ENCODE results near the gene TCHHL1. TPM values are rescaled to one million over a fixed set of nuclear protein-coding genes. Genes with fewer than 3 reads are reported as not detected.
A peak's percentile ranks its signal among the peaks of the same experiment; 100 is the strongest.

TCHHL1 gene
- total and polyA plus RNA-seq, 2 of the 13 experiments (the other 11 are each of a cell fraction or from before 2014, with no cell fraction given), result not detected

DNA sequence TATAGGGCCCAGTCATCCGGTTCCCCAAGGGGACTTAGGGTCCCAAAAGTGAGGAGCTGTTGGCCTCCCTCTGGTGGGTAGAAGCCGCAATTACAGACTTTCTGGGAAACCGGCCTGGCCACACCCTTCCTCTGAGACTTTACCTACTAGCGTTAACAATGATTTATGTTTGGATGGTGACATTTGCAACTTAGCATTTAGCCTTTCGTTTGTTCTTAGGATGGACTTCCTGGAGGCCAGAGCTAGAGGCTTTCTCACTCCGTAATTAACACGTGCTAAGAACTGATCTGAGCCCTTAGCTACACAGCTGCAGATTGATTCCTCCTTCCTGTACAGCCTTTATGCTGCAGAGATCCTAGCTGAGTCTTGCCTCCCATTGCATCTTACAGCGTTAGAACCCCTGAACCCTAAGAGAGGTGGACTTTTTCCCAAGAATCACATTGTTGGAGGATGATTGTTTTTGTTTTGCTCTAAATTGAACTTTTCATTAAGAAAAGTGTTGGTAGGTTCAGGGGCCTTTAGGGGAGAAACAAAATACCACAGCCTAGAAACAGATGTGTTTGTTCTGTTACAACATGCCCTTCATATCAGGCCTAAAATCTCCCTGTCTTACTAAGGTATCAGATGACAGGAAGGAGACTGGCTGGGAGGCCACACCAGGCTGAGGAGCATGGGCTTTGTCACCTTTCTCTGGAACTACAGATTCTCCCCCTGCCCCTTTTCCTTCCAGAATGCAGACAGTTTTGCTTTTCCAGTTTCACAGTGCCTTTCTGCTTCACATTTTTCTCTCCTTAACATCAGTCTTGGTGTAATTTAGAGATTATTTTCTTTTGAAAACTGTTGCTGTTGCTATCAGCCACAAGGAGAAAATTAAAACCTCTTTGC is 54.0 kb downstream of the TCHHL1 start (continued):
- TF ChIP-seq, protein P1, sequence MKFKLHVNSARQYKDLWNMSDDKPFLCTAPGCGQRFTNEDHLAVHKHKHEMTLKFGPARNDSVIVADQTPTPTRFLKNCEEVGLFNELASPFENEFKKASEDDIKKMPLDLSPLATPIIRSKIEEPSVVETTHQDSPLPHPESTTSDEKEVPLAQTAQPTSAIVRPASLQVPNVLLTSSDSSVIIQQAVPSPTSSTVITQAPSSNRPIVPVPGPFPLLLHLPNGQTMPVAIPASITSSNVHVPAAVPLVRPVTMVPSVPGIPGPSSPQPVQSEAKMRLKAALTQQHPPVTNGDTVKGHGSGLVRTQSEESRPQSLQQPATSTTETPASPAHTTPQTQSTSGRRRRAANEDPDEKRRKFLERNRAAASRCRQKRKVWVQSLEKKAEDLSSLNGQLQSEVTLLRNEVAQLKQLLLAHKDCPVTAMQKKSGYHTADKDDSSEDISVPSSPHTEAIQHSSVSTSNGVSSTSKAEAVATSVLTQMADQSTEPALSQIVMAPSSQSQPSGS (CRISPR knock-in tag; IDR thresholded peaks at IDR 0.05), result no peak
- TF ChIP-seq GABPA (IDR thresholded peaks at IDR 0.05; ENCODE audit: low read depth, low read length) (no peak), GABPA (CRISPR knock-in tag; IDR thresholded peaks at IDR 0.05; ENCODE audit: low read depth) (peak; percentile 14; the same call in 1 of the 2 replicates), MAFG (CRISPR knock-in tag; IDR thresholded peaks at IDR 0.05) (no peak), SIX1 (CRISPR knock-in tag; IDR thresholded peaks at IDR 0.05; ENCODE audit: borderline replicate concordance) (peak; percentile 88; the same call in 1 of the 2 replicates), KLF12 (CRISPR knock-in tag; IDR thresholded peaks at IDR 0.05; ENCODE audit: borderline replicate concordance) (0 out of 2 replicates have a peak, but pooled peaks have one; percentile 41), ZNF674 (CRISPR knock-in tag; IDR thresholded peaks at IDR 0.05; ENCODE audit: low read depth) (no peak), ZNF547 (CRISPR knock-in tag; IDR thresholded peaks at IDR 0.05) (no peak), SALL2 (CRISPR knock-in tag; IDR thresholded peaks at IDR 0.05) (no peak), ETV5 (CRISPR knock-in tag; IDR thresholded peaks at IDR 0.05; ENCODE audit: borderline replicate concordance) (peak; percentile 19; the same call in 1 of the 2 replicates), IRF2 (CRISPR knock-in tag; IDR thresholded peaks at IDR 0.05) (no peak), ZNF12 (CRISPR knock-in tag; IDR thresholded peaks at IDR 0.05) (0 out of 2 replicates have a peak, but pooled peaks have one; percentile 13), KAT8 (CRISPR knock-in tag; IDR thresholded peaks at IDR 0.05) (peak; percentile 18; the same call in 1 of the 2 replicates), SOX5 (CRISPR knock-in tag; IDR thresholded peaks at IDR 0.05; ENCODE audit: borderline replicate concordance) (peak; percentile 18; the same call in 1 of the 2 replicates), ZNF775 (CRISPR knock-in tag; IDR thresholded peaks at IDR 0.05; ENCODE audit: borderline replicate concordance) (no peak), XRCC5 (optimal IDR thresholded peaks at IDR 0.05; ENCODE audit: low read length) (peak; percentile 46), ZNF550 (CRISPR knock-in tag; IDR thresholded peaks at IDR 0.05; ENCODE audit: borderline replicate concordance) (no peak), ZNF124 (CRISPR knock-in tag; IDR thresholded peaks at IDR 0.05) (no peak), SAP130 (CRISPR knock-in tag; IDR thresholded peaks at IDR 0.05; ENCODE audit: low read depth) (peak; percentile 36), ZNF383 (CRISPR knock-in tag; IDR thresholded peaks at IDR 0.05; ENCODE audit: borderline replicate concordance) (no peak), HOXA9 (CRISPR knock-in tag; IDR thresholded peaks at IDR 0.05; ENCODE audit: borderline replicate concordance) (no peak), SAFB2 (CRISPR knock-in tag; IDR thresholded peaks at IDR 0.05; ENCODE audit: borderline replicate concordance, low read depth) (no peak), GATAD2A (CRISPR knock-in tag; IDR thresholded peaks at IDR 0.05) (0 out of 2 replicates have a peak, but pooled peaks have one; percentile 28), TEAD3 (CRISPR knock-in tag; optimal IDR thresholded peaks at IDR 0.05; ENCODE audit: borderline replicate concordance) (peak; percentile 16)
- TF ChIP-seq, protein P2, sequence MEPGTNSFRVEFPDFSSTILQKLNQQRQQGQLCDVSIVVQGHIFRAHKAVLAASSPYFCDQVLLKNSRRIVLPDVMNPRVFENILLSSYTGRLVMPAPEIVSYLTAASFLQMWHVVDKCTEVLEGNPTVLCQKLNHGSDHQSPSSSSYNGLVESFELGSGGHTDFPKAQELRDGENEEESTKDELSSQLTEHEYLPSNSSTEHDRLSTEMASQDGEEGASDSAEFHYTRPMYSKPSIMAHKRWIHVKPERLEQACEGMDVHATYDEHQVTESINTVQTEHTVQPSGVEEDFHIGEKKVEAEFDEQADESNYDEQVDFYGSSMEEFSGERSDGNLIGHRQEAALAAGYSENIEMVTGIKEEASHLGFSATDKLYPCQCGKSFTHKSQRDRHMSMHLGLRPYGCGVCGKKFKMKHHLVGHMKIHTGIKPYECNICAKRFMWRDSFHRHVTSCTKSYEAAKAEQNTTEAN (CRISPR knock-in tag; conservative IDR thresholded peaks at IDR 0.05), result no peak
- TF ChIP-seq, protein P3, sequence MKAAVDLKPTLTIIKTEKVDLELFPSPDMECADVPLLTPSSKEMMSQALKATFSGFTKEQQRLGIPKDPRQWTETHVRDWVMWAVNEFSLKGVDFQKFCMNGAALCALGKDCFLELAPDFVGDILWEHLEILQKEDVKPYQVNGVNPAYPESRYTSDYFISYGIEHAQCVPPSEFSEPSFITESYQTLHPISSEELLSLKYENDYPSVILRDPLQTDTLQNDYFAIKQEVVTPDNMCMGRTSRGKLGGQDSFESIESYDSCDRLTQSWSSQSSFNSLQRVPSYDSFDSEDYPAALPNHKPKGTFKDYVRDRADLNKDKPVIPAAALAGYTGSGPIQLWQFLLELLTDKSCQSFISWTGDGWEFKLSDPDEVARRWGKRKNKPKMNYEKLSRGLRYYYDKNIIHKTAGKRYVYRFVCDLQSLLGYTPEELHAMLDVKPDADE (CRISPR knock-in tag; IDR thresholded peaks at IDR 0.05), result no peak

Measured in HepG2 (cell line).